ENCODE measurements around the gene MRPL54.

- TF ChIP-seq CTCF (IDR thresholded peaks at IDR 0.05) (no peak), EZH2 (IDR thresholded peaks at IDR 0.05) (no peak)
These were observed 40.5 kb upstream of the MRPL54 start for GRCh38 chr19:3721887-3722442.
